ENCODE measurements around the gene DMXL2.
A peak's percentile ranks its signal among the peaks of the same experiment; 100 is the strongest.

DMXL2 gene

DNA sequence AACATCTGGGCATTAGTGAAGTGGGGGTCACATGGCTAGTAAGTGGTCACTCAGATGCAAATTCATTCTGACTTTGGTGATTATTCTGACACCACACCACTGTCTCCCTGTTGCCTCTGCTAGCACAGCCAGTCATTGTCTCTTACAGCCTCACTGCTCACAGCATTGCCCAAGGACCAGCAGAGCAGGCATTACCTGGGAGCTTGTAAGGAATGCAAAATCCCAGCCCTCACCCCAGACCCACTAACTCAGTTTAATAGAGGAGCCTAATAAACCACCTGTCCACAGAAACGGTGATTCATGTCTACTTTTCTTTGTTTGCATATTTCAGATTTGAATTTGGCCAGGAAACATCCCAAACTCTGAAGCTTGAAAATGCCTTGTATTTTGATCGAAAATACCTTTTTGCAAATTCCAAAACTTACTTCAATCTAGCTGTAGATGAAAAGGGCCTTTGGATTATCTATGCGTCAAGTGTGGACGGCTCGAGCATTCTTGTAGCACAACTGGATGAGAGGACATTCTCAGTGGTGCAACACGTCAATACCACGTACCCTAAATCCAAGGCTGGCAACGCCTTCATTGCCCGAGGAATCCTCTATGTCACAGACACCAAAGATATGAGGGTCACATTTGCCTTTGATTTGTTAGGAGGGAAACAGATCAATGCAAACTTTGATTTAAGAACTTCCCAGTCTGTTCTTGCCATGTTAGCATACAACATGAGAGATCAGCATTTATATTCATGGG lies 218.4 kb downstream of the DMXL2 start:
- DNase-seq = no peak

GRCh38 chr15:51403072-51403878 lies 219.3 kb downstream of the DMXL2 start:
- DNase-seq = peak; percentile 34

- DNase-seq = peak; percentile 32
These were observed 220.6 kb downstream of the DMXL2 start for GRCh38 chr15:51401872-51402517.

GRCh38 chr15:51401051-51401780 lies 221.4 kb downstream of the DMXL2 start:
- no peak for DNase-seq

- DNase-seq = no peak
These were observed 223.9 kb downstream of the DMXL2 start for GRCh38 chr15:51398626-51399025.

All from HCEC 1CT (cell line).